Measurements from ENCODE around the gene PLCB4.
"Not testable (repeated sequence)": the region's sequence is repeated elsewhere in the genome, so short reads cannot be mapped to it uniquely, and the experiment has no call there.

PLCB4 gene

GRCh38 chr20:9385345-9386310 lies 316.7 kb downstream of the PLCB4 start:
- not testable (repeated sequence) for DNase-seq

- DNase-seq: no peak
Measured at GRCh38 chr20:9388160-9388812, 319.4 kb downstream of the PLCB4 start.

GRCh38 chr20:9388813-9389161 lies 319.9 kb downstream of the PLCB4 start:
- no peak for DNase-seq

- no peak for DNase-seq
Measured at GRCh38 chr20:9389346-9389745, 320.5 kb downstream of the PLCB4 start.

- DNase-seq: no peak
Measured at GRCh38 chr20:9390441-9390840, 321.6 kb downstream of the PLCB4 start.

GRCh38 chr20:9392892-9393857 lies 324.3 kb downstream of the PLCB4 start:
- no peak for DNase-seq

GRCh38 chr20:9395971-9396370 lies 327.1 kb downstream of the PLCB4 start:
- no peak for DNase-seq

GRCh38 chr20:9397928-9398327 lies 329.0 kb downstream of the PLCB4 start:
- DNase-seq: no peak

- no peak for DNase-seq
Measured at GRCh38 chr20:9398882-9399281, 330.0 kb downstream of the PLCB4 start.

GRCh38 chr20:9399322-9399721 lies 330.4 kb downstream of the PLCB4 start:
- no peak for DNase-seq

GRCh38 chr20:9400171-9401025 lies 331.5 kb downstream of the PLCB4 start:
- DNase-seq: no peak

- DNase-seq: no peak
Measured at GRCh38 chr20:9401371-9401770, 332.5 kb downstream of the PLCB4 start.

GRCh38 chr20:9402141-9402540 lies 333.3 kb downstream of the PLCB4 start:
- DNase-seq: no peak

- no peak for DNase-seq
Measured at GRCh38 chr20:9402546-9402945, 333.7 kb downstream of the PLCB4 start.

GRCh38 chr20:9403448-9403847 lies 334.6 kb downstream of the PLCB4 start:
- DNase-seq: no peak

GRCh38 chr20:9407805-9408421 lies 339.0 kb downstream of the PLCB4 start:
- peak; percentile 41 for DNase-seq

- DNase-seq: no peak
Measured at GRCh38 chr20:9408422-9409300, 339.8 kb downstream of the PLCB4 start.

GRCh38 chr20:9409352-9409751 lies 340.5 kb downstream of the PLCB4 start:
- no peak for DNase-seq

GRCh38 chr20:9409981-9410380 lies 341.1 kb downstream of the PLCB4 start:
- DNase-seq: no peak

GRCh38 chr20:9411833-9412232 lies 342.9 kb downstream of the PLCB4 start:
- DNase-seq: no peak

- no peak for DNase-seq
Measured at GRCh38 chr20:9412309-9412708, 343.4 kb downstream of the PLCB4 start.
